SK-N-MC (cell line): ENCODE measurements around the gene MGMT.

Source experiments
- EZH2 ChIP-seq: fragments of 200-600 bp; sonication (generic); IDR thresholded peaks from one replicate; pipeline ENCODE4 v1.6.1; 2017; ENCODE audit warnings: antibody characterized with exemption
- FOXP2 ChIP-seq: optimal IDR thresholded peaks from 2 replicates; pipeline ENCODE3; 2011; ENCODE audit warnings: mild to moderate bottlenecking, moderate library complexity; ENCODE audit not compliant: insufficient read depth; ENCODE audit errors: extremely low read length, control extremely low read depth
- POLR2AphosphoS5 ChIP-seq: IDR thresholded peaks from 2 replicates; pipeline ENCODE4 v1.6.1; 2012; ENCODE audit warnings: mild to moderate bottlenecking, low read depth, low read length, borderline replicate concordance

DNA sequence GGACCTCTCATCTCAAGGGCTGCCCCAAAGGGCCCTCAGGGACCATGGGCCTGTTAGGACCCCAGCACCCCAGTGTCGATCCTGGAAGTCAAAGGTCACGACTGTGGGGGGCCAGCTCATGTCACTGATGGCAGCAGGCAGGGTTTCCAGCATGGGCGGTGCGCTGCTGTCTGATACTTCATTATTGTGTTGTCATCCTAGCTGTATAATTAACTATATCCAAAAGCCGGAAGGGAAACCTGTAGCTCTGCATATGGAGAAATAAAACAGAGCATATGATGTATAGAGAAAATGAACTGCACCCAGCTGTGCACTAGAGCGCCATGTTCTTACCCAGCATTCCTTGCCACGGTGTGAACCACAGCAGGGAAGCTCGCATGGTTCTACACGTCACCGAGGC, 300.7 kb downstream of the MGMT start:
- TF ChIP-seq EZH2, result no peak
- no peak for TF ChIP-seq POLR2AphosphoS5
- TF ChIP-seq FOXP2, result no peak
